PFSK-1 (cell line): ENCODE data around the gene SPRYD7.

Experiments used
- POLR2AphosphoS5 ChIP-seq: IDR thresholded peaks from 2 replicates; pipeline ENCODE4 v1.6.1; 2012; ENCODE audit warnings: low read depth, mild to moderate bottlenecking, control low read depth, low read length, moderate library complexity
- SIN3A ChIP-seq: IDR thresholded peaks from 2 replicates; pipeline ENCODE4 v1.6.1; 2012; ENCODE audit warnings: mild to moderate bottlenecking, low read length, moderate library complexity, borderline replicate concordance; ENCODE audit not compliant: insufficient read depth
- TAF1 ChIP-seq: IDR thresholded peaks from 2 replicates; pipeline ENCODE4 v1.6.1; 2012; ENCODE audit warnings: low read length, control low read depth, borderline replicate concordance; ENCODE audit not compliant: insufficient read depth
- TF ChIP-seq, protein P1 (sequence below), 2 experiments: IDR thresholded peaks; 2 replicates each; pipeline versions ENCODE4 v1.6.1 to v1.8.0; 2011 to 2012; ENCODE audit warnings: low read depth in 2 of 2, low read length in 2 of 2, control low read depth in 1 of 2, inconsistent platforms in 1 of 2, mild to moderate bottlenecking in 1 of 2, moderate library complexity in 1 of 2; ENCODE audit not compliant: insufficient read depth in 1 of 2

DNA sequence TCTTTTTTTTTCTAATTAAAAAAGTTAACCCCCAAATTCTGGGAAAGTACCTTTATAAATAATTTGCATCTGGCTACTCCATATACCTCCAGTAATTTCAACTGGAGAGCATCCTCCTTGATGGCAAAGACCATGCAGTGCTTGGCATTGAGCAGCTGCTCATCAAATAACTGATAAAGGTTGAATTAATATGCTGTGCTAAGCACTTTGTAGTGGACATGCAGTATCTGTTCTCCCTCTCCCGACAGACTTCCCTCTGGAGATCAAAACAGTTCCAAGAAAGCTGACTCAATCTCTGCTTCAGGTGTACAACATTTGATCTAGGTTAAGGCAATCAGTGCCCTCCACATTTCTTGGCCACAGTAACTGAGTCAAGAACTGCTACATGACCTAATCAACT is 3.3 kb downstream of the SPRYD7 start:
- TF ChIP-seq SIN3A (no peak), TAF1 (no peak), POLR2AphosphoS5 (no peak)
- TF ChIP-seq, protein P1, sequence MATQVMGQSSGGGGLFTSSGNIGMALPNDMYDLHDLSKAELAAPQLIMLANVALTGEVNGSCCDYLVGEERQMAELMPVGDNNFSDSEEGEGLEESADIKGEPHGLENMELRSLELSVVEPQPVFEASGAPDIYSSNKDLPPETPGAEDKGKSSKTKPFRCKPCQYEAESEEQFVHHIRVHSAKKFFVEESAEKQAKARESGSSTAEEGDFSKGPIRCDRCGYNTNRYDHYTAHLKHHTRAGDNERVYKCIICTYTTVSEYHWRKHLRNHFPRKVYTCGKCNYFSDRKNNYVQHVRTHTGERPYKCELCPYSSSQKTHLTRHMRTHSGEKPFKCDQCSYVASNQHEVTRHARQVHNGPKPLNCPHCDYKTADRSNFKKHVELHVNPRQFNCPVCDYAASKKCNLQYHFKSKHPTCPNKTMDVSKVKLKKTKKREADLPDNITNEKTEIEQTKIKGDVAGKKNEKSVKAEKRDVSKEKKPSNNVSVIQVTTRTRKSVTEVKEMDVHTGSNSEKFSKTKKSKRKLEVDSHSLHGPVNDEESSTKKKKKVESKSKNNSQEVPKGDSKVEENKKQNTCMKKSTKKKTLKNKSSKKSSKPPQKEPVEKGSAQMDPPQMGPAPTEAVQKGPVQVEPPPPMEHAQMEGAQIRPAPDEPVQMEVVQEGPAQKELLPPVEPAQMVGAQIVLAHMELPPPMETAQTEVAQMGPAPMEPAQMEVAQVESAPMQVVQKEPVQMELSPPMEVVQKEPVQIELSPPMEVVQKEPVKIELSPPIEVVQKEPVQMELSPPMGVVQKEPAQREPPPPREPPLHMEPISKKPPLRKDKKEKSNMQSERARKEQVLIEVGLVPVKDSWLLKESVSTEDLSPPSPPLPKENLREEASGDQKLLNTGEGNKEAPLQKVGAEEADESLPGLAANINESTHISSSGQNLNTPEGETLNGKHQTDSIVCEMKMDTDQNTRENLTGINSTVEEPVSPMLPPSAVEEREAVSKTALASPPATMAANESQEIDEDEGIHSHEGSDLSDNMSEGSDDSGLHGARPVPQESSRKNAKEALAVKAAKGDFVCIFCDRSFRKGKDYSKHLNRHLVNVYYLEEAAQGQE (IDR thresholded peaks at IDR 0.05; ENCODE audit: insufficient read depth in 1 of 2, low read depth in 2 of 2, low read length in 2 of 2): no peak
